ENCODE measurements around the gene IGFN1.

The IGFN1 gene

DNA sequence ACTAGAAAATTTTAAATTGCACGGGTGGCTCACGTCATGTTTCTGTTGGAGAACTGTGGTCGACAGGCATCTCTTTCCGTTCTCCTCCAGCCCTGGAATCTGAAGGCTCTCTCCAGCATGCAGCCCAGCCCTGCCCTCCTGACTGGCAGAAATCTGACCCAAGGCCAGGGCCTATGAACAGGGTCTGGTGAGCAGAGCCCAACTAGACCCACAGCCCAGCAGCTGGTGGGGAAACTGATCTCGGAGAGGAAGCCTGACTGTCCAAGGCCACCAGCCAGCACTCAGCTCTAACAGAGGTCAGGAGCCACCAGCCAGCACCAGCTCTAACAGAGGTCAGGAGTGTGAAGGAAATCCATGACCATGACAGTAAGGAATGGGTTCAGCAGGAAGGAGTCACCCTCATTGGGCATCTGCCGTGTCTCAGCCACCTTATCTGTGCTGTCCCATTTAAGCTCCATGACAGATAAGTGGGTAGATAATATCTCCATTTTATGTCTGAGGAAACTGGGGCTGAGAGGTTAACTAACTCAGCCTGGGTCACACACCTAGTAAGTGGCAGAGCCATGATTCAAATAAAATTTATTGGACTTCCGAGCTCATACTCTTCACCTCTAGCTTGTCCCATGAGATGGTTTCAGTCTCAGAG lies 72.5 kb downstream of the IGFN1 start:
- no peak for DNase-seq (ENCODE audit: extremely low spot score)
- TF ChIP-seq HDGF (IDR thresholded peaks at IDR 0.05; ENCODE audit: borderline replicate concordance) (no peak), SUZ12 (IDR thresholded peaks at IDR 0.05) (no peak), ZNF384 (IDR thresholded peaks at IDR 0.05) (no peak), L3MBTL2 (conservative IDR thresholded peaks at IDR 0.05) (no peak), SP1 (IDR thresholded peaks at IDR 0.05) (no peak), ELF4 (IDR thresholded peaks at IDR 0.05) (no peak), CTBP1 (IDR thresholded peaks at IDR 0.05; ENCODE audit: borderline replicate concordance) (no peak)
- TF ChIP-seq, protein P1, sequence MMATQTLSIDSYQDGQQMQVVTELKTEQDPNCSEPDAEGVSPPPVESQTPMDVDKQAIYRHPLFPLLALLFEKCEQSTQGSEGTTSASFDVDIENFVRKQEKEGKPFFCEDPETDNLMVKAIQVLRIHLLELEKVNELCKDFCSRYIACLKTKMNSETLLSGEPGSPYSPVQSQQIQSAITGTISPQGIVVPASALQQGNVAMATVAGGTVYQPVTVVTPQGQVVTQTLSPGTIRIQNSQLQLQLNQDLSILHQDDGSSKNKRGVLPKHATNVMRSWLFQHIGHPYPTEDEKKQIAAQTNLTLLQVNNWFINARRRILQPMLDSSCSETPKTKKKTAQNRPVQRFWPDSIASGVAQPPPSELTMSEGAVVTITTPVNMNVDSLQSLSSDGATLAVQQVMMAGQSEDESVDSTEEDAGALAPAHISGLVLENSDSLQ (IDR thresholded peaks at IDR 0.05): no peak
- ChIA-PET CTCF (interaction anchor here (1.3 kb wide), 1 partner anchor 98 kb away, joined by 3 read pairs; no protein-coding TSS in a partner anchor), POLR2A (no interaction called here)

DNA sequence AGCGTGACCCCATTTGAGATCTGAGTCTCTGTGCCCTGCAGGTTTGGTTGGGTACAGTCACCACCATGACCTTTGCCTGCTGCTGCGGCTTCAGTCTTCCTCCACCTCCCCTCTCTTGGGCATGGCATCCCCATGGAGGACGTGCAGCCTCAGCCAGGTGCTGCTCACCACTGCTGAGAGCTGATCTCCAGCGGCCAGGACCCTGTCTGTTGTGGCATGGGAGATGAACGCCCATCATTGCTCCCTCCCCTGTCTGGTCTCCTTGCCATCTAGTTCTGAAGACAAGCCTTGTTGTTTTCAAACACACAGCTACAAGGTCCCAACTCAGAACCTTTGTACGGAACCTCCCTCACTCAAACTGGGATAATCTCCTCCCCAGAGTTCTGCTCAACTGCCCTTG lies 73.4 kb downstream of the IGFN1 start:
- CTCF ChIA-PET: interaction anchor here (1.1 kb wide), 1 partner anchor 82 kb away, joined by 4 read pairs; no protein-coding TSS in a partner anchor
- POLR2A ChIA-PET: no interaction called here
- TF ChIP-seq, protein P1 (IDR thresholded peaks at IDR 0.05): no peak
- no peak for TF ChIP-seq CTBP1 (IDR thresholded peaks at IDR 0.05; ENCODE audit: borderline replicate concordance)
- no peak for TF ChIP-seq SUZ12 (IDR thresholded peaks at IDR 0.05)
- TF ChIP-seq ARNT (IDR thresholded peaks at IDR 0.05): no peak
- TF ChIP-seq NFRKB (IDR thresholded peaks at IDR 0.05): no peak
- no peak for TF ChIP-seq SP1 (IDR thresholded peaks at IDR 0.05)
- no peak for TF ChIP-seq FOXK2 (IDR thresholded peaks at IDR 0.05)
- TF ChIP-seq FOXM1 (IDR thresholded peaks at IDR 0.05; ENCODE audit: borderline replicate concordance): no peak
- no peak for TF ChIP-seq FOXA1 (IDR thresholded peaks at IDR 0.05)
- no peak for TF ChIP-seq BHLHE40 (IDR thresholded peaks at IDR 0.05; ENCODE audit: borderline replicate concordance)
- TF ChIP-seq ELF4 (IDR thresholded peaks at IDR 0.05): no peak
- no peak for TF ChIP-seq TARDBP (IDR thresholded peaks at IDR 0.05)
- TF ChIP-seq HDGF (IDR thresholded peaks at IDR 0.05; ENCODE audit: borderline replicate concordance): no peak
- TF ChIP-seq L3MBTL2 (conservative IDR thresholded peaks at IDR 0.05): no peak
- no peak for TF ChIP-seq ZNF384 (IDR thresholded peaks at IDR 0.05)
- TF ChIP-seq LEF1 (IDR thresholded peaks at IDR 0.05; ENCODE audit: borderline replicate concordance): no peak
- DNase-seq (ENCODE audit: extremely low spot score): no peak

DNA sequence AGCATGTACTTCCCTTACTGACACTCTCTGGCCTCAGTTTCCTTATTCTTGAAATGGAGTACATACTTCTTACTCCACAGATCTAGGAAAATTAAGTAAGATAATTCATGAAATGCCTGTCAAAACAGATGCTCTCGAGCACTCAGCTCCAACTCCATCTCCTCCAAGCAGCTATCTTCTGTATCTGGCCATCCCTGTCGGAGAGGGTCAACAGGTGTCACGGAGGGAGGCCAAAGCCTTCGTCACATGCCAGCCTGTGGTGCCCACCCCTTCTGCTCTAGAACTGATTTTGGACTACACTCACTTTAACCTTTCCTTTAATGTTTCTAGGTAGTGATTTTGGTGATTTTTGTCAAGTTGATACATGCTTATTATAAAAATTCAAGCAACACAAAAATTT lies 73.9 kb downstream of the IGFN1 start:
- TF ChIP-seq, protein P1 (IDR thresholded peaks at IDR 0.05): no peak
- TF ChIP-seq CTBP1 (IDR thresholded peaks at IDR 0.05; ENCODE audit: borderline replicate concordance): no peak
- no peak for TF ChIP-seq FOXM1 (IDR thresholded peaks at IDR 0.05; ENCODE audit: borderline replicate concordance)
- TF ChIP-seq TARDBP (IDR thresholded peaks at IDR 0.05): no peak
- no peak for TF ChIP-seq ELF4 (IDR thresholded peaks at IDR 0.05)
- TF ChIP-seq SP1 (IDR thresholded peaks at IDR 0.05): no peak
- no peak for TF ChIP-seq NFRKB (IDR thresholded peaks at IDR 0.05)
- TF ChIP-seq FOXA1 (IDR thresholded peaks at IDR 0.05): no peak
- TF ChIP-seq BHLHE40 (IDR thresholded peaks at IDR 0.05; ENCODE audit: borderline replicate concordance): no peak
- no peak for TF ChIP-seq FOXK2 (IDR thresholded peaks at IDR 0.05)
- no peak for TF ChIP-seq HDGF (IDR thresholded peaks at IDR 0.05; ENCODE audit: borderline replicate concordance)
- no peak for TF ChIP-seq L3MBTL2 (conservative IDR thresholded peaks at IDR 0.05)
- POLR2A ChIA-PET: no interaction called here
- CTCF ChIA-PET: interaction anchor here (1.1 kb wide), 1 partner anchor 81 kb away, joined by 4 read pairs; no protein-coding TSS in a partner anchor
- DNase-seq (ENCODE audit: extremely low spot score): no peak

DNA sequence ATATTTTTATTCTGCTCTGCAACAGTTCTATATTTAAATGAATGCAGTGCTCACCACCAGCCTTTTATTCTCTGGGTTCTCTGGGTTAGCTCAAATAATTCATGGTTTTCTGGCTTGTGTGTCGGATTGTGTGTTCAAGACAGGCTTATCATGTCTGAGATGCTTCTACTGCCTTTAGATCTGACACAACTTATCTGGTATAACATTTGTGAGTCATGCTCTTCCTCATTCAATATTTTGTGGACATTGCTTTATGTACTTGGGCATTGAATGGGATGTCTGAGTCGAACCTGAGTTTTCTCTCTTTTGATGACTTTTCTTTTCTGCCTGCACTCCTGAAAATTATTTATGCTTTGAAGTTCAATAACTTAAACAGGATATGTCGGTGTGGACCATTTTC lies 75.1 kb downstream of the IGFN1 start:
- DNase-seq (ENCODE audit: extremely low spot score): no peak
- ChIA-PET POLR2A (no interaction called here), CTCF (no interaction called here)
- no peak for TF ChIP-seq CTBP1 (IDR thresholded peaks at IDR 0.05; ENCODE audit: borderline replicate concordance)
- no peak for TF ChIP-seq NFRKB (IDR thresholded peaks at IDR 0.05)
- no peak for TF ChIP-seq SP1 (IDR thresholded peaks at IDR 0.05)
- no peak for TF ChIP-seq L3MBTL2 (conservative IDR thresholded peaks at IDR 0.05)
- no peak for TF ChIP-seq ZNF384 (IDR thresholded peaks at IDR 0.05)
- TF ChIP-seq TARDBP (IDR thresholded peaks at IDR 0.05): no peak
- no peak for TF ChIP-seq FOXK2 (IDR thresholded peaks at IDR 0.05)
- no peak for TF ChIP-seq ARNT (IDR thresholded peaks at IDR 0.05)
- TF ChIP-seq BHLHE40 (IDR thresholded peaks at IDR 0.05; ENCODE audit: borderline replicate concordance): no peak

DNA sequence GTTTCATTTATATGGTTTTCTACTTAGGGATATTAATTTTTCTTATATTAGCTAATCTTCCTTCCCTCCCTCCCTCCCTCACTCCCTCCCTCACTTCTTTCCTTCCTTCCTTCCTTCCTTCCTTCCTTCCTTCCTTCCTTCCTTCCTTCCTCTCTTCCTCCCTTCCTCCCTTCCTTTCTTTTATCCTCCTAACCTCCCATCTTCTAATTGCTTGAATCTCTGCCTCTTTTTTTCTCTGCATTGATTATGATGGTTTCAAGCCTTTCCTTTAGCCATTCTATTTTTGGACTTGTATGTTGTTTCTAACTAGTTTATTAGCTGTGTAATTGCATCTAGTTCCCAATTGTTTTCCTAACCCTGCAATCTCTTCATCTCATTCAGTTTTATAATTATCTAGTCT lies 75.7 kb downstream of the IGFN1 start:
- ChIA-PET CTCF (interaction anchor here (0.6 to 0.9 kb wide), 2 partner anchors 11 to 95 kb away, joined by 3 read pairs; no protein-coding TSS in a partner anchor), POLR2A (no interaction called here)
- DNase-seq (ENCODE audit: extremely low spot score): no peak
- TF ChIP-seq L3MBTL2 (conservative IDR thresholded peaks at IDR 0.05): no peak
- no peak for TF ChIP-seq SP1 (IDR thresholded peaks at IDR 0.05)
- TF ChIP-seq BHLHE40 (IDR thresholded peaks at IDR 0.05; ENCODE audit: borderline replicate concordance): no peak
- TF ChIP-seq NFRKB (IDR thresholded peaks at IDR 0.05): no peak
- no peak for TF ChIP-seq ARNT (IDR thresholded peaks at IDR 0.05)

GRCh38 chr1:201266774-201267173 lies 76.2 kb downstream of the IGFN1 start:
- TF ChIP-seq LEF1 (IDR thresholded peaks at IDR 0.05; ENCODE audit: borderline replicate concordance) (no peak), BHLHE40 (IDR thresholded peaks at IDR 0.05; ENCODE audit: borderline replicate concordance) (no peak), CTBP1 (IDR thresholded peaks at IDR 0.05; ENCODE audit: borderline replicate concordance) (no peak), NFRKB (IDR thresholded peaks at IDR 0.05) (no peak), SP1 (IDR thresholded peaks at IDR 0.05) (no peak), FOXM1 (IDR thresholded peaks at IDR 0.05; ENCODE audit: borderline replicate concordance) (no peak), TARDBP (IDR thresholded peaks at IDR 0.05) (no peak), HDGF (IDR thresholded peaks at IDR 0.05; ENCODE audit: borderline replicate concordance) (no peak), ELF4 (IDR thresholded peaks at IDR 0.05) (no peak), SUZ12 (IDR thresholded peaks at IDR 0.05) (no peak), FOXK2 (IDR thresholded peaks at IDR 0.05) (no peak), ARNT (IDR thresholded peaks at IDR 0.05) (no peak), L3MBTL2 (conservative IDR thresholded peaks at IDR 0.05) (no peak), ZNF384 (IDR thresholded peaks at IDR 0.05) (no peak)
- TF ChIP-seq, protein P1 (IDR thresholded peaks at IDR 0.05): no peak
- ChIA-PET CTCF (interaction anchor here (0.6 to 0.9 kb wide), 2 partner anchors 12 to 94 kb away, joined by 3 read pairs; no protein-coding TSS in a partner anchor), POLR2A (no interaction called here)
- no peak for DNase-seq (ENCODE audit: extremely low spot score)

Data from HEK293T (cell line).